ENCODE data around the gene EIF4E2. TPM values are rescaled to one million over a fixed set of nuclear protein-coding genes. Genes with fewer than 3 reads are reported as not detected.

EIF4E2 gene
- total and polyA plus RNA-seq, 2 of the 4 experiments (the other 2 are of a cell fraction) = 52.1 to 105 TPM

- Histone ChIP-seq H2BK15ac (ENCODE audit: low read depth, low read length) (no peak overlapping the region), H2BK120ac (ENCODE audit: low read depth, low read length) (no peak overlapping the region), H3K4me1 (ENCODE audit: control insufficient read depth, insufficient read depth, low read length) (no peaks in the 10 kb centered on the region), H3K4me3 (ENCODE audit: insufficient read depth, low read depth, low read length) (no peak overlapping the region), H3K18ac (ENCODE audit: low read depth, low read length) (no peak overlapping the region), H3K27me3 (ENCODE audit: control insufficient read depth, insufficient read depth, low read length) (peaks cover 56% of the 10 kb centered on the region), H3K4ac (ENCODE audit: low read depth, low read length) (no peak overlapping the region), H3K36me3 (ENCODE audit: control insufficient read depth, insufficient read depth, low read length) (no peaks in the 10 kb centered on the region), H4K20me1 (ENCODE audit: insufficient read depth, low read length) (no peaks in the 10 kb centered on the region), H4K5ac (ENCODE audit: low read depth, low read length) (no peak overlapping the region), H2AK5ac (ENCODE audit: low read depth, low read length) (no peak overlapping the region), H3K9me3 (ENCODE audit: control insufficient read depth, insufficient read depth, low read length) (no peaks in the 10 kb centered on the region), H3K14ac (replicated peaks; ENCODE audit: low read depth, low read length) (no peak overlapping the region), H3K4me2 (ENCODE audit: low read depth, low read length) (no peak overlapping the region), H3K9ac (ENCODE audit: low read depth, low read length) (no peak overlapping the region), H3K23ac (ENCODE audit: low read depth, low read length) (no peak overlapping the region), H3K79me1 (ENCODE audit: low read depth in 1 of 2, low read length in 2 of 2) (no peaks in the 10 kb centered on the region), H3K9me1 (ENCODE audit: insufficient read depth, low read length) (no peaks in the 10 kb centered on the region), H2AK9ac (replicated peaks; ENCODE audit: low read depth, low read length, poor library complexity) (no peak overlapping the region), H3K27ac (ENCODE audit: insufficient read depth, low read length) (no peak overlapping the region), H3K56ac (ENCODE audit: extremely low read depth, insufficient read depth, low read length) (no peak overlapping the region), H4K8ac (ENCODE audit: low read depth in 2 of 2, low read length in 2 of 2) (no peak overlapping the region), H2BK20ac (ENCODE audit: low read depth, low read length) (no peak overlapping the region), H2AFZ (replicated peaks; ENCODE audit: low read length, poor library complexity) (no peak overlapping the region), H4K91ac (ENCODE audit: insufficient read depth, low read depth, low read length) (no peak overlapping the region), H2BK5ac (ENCODE audit: low read depth, low read length, poor library complexity, severe bottlenecking) (no peak overlapping the region)
- no peak for DNase-seq
- ATAC-seq (ENCODE audit: low read depth) = no peak
- in situ Hi-C loops (cut with MboI; ENCODE audit: low sequenced_read_pairs) = no loop called here
- dilution Hi-C loops (cut with HindIII; ENCODE audit: low sequenced_read_pairs, unreplicated experiment) = no loop called here
- 67% methylated on average over 3 of the region's 7 CpGs; no CpG with 5 or more reads in 1 of the 2 experiments for WGBS, 2 experiments (ENCODE audit: extremely low coverage in 2 of 2, insufficient read length in 1 of 2)
- ChIA-PET POLR2A (ENCODE audit: unreplicated experiment) (no interaction called here), CTCF (no interaction called here)
- no peak for TF ChIP-seq CEBPB (IDR thresholded peaks at IDR 0.05; ENCODE audit: low read depth, low read length)
- TF ChIP-seq POLR2A (IDR thresholded peaks at IDR 0.05; ENCODE audit: low read depth, low read length) = no peak
- TF ChIP-seq ELK1 (IDR thresholded peaks at IDR 0.05; ENCODE audit: borderline replicate concordance, low read depth, low read length) = no peak
- no peak for TF ChIP-seq NFE2L2 (IDR thresholded peaks at IDR 0.05; ENCODE audit: low read depth, low read length)
- TF ChIP-seq SMC3 (IDR thresholded peaks at IDR 0.05; ENCODE audit: low read depth, low read length) = no peak
- TF ChIP-seq BHLHE40 (IDR thresholded peaks at IDR 0.05; ENCODE audit: low read depth, low read length) = no peak
- TF ChIP-seq MAFK (IDR thresholded peaks at IDR 0.05; ENCODE audit: low read depth, low read length) = no peak
- no peak for TF ChIP-seq RFX5 (IDR thresholded peaks at IDR 0.05; ENCODE audit: low read depth, low read length)
- no peak for TF ChIP-seq MXI1 (IDR thresholded peaks at IDR 0.05; ENCODE audit: borderline replicate concordance, low read depth, low read length)
- BruUV-seq (replicated peaks) = no TSS peak
- intact Hi-C loops (cut with micrococcal nuclease) = no loop called here
Measured at GRCh38 chr2:232515639-232516038, 34.9 kb upstream of the EIF4E2 start.

Measured in IMR-90 (cell line).